HG03175 (cell line): ENCODE measurements around the gene KRTAP9-4.
"Not testable (repeated sequence)": the region's sequence is repeated elsewhere in the genome, so short reads cannot be mapped to it uniquely, and the experiment has no call there.

Experiments
- ATAC-seq: cut with Tn5 transposase; IDR thresholded peaks from one replicate; pipeline ENCODE4 v1.9.1; 2021; ENCODE audit warnings: mild to moderate bottlenecking, moderate library complexity; ENCODE audit not compliant: unreplicated experiment

The KRTAP9-4 gene

GRCh38 chr17:41264599-41264998, 15.1 kb downstream of the KRTAP9-4 start:
- ATAC-seq = no peak

DNA sequence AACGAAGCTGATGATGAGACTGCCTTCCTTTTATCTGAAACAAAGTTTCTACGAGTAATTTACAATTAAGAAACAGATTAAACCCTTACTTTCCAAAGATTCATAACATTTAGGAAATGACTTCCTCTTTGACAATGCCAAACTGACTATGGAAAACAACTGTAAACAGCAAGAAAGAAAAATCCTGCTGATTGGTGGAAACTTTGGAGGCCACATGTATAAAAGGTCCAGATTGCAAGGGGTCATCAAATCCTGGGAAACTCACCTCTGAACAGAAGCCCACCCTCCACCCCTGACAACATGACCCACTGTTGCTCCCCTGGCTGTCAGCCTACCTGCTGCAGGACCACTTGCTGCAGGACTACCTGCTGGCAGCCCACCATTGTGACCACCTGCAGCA, 15.6 kb downstream of the KRTAP9-4 start, which contains the start of gene KRTAP9-6:
Gene KRTAP9-6 (plus strand): TSS at position 301 of the 400 bp plus-strand sequence. CDS start 0 bp downstream, at position 301.
- no peak for ATAC-seq

DNA sequence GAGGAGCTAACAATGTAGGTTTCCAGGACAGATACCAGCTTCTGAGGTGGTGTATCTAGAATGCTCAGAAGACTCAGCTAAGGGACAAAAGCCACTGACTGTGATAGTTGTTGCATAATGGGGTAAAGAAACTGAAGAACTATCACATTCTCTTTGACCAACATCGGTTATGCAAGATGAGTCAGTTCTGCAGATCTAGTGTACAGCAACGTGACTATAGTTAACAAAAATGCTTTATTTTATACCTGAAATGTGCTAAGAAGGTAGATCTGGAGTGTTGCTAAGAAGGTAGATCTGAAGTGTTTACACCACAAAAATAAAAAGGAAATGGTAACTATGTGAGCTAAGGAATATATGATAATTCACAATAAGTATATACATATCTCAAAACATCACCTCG, 18.2 kb downstream of the KRTAP9-4 start:
- ATAC-seq = no peak

- not testable (repeated sequence) for ATAC-seq
Measured at GRCh38 chr17:41271323-41271722, 21.8 kb downstream of the KRTAP9-4 start.

DNA sequence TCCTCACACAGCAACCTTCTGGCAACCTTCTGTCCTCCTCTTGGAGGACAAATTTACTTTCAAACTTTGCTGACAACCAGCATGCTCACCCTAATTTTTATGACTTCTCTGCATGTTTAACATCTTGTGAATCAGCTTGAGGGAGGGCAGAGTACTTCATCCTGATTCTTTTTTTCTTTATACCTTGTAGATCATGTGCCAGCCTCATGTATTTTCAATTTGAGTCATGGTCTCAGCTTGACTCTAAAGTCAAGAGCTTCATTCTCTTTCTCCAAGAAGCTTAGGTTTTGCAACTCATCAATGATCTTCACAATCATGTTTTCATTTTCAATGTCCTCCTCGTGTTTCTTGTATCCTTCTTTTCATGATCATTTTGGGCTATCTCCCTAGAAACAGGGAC, 22.4 kb downstream of the KRTAP9-4 start:
- ATAC-seq = no peak

DNA sequence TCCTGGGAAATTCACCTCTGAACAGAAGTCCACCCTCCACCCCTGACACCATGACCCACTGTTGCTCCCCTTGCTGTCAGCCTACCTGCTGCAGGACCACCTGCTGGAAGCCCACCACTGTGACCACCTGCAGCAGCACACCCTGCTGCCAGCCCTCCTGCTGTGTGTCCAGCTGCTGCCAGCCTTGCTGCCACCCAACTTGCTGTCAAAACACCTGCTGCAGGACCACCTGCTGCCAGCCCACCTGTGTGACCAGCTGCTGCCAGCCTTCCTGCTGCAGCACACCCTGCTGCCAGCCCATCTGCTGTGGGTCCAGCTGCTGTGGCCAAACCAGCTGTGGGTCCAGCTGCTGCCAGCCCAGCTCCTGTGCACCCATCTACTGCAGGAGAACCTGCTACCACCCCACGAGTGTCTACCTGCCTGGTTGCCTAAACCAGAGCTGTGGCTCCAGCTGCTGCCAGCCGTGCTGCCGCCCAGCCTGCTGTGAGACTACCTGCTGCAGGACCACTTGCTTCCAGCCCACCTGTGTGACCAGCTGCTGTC, 26.2 kb downstream of the KRTAP9-4 start, which contains the start of gene KRTAP9-7:
Gene KRTAP9-7 (plus strand): TSS at position 51 of the 543 bp plus-strand sequence. CDS start 0 bp downstream, at position 51.
- ATAC-seq = not testable (repeated sequence)

DNA sequence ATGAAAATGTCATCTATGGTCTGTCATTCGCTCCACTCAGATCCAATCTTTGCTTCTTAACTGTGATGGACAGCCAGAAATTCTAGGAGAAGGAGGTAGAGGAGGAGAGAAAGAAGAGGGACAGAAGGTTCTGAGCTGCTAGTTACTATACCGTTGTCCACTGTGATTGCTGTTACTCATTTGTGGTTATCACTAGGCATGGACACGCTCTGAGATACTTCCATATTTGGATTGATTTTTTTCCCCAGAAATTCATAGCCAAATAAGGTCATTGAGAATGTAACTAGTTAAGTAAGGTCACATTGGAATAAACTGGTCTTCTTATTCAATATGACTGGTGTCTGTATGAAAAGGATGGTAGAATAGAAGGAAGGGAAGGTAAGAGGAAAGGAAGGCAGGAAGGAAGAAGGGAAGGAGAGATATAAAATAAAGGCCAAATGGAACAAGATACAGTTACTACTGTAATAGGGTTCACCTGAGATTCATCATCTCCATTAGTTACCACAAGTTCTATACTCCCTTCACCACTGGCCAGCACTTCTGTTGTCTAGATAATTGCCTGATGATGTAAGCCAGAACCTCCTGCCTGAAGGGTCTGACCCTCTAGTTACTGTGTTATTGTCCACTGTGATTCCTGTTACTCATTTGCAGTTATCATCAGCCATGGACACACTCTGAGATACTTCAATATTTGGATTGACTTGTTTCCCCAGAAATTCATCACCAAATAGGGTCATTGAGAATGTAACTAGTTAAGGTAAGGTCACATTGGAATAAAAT, 28.9 kb downstream of the KRTAP9-4 start:
- no peak for ATAC-seq

GRCh38 chr17:41284043-41284442, 34.6 kb downstream of the KRTAP9-4 start:
- no peak for ATAC-seq

GRCh38 chr17:41284546-41284945, 35.1 kb downstream of the KRTAP9-4 start:
- no peak for ATAC-seq

- ATAC-seq = no peak
Measured at GRCh38 chr17:41287050-41287449, 37.6 kb downstream of the KRTAP9-4 start.

DNA sequence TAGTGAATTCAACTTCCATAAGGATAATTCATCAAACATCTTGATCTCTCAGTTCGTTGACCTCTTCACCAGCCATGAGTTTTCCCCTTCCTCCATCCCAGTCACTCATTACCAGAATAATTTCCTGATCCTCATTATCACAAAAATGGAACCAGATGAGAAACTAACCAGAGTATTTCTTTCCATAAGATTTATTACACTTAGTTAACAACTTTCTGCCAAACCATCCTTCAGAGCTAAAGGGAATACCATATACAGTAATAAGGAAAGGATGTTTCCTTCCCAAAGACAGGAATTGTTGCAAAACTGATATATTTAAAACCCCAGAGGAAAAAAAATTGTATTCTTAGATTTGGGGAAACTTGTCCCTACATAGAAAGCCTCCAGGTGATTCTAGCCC, 44.5 kb downstream of the KRTAP9-4 start:
- no peak for ATAC-seq

- no peak for ATAC-seq
Measured at GRCh38 chr17:41296846-41297245, 47.4 kb downstream of the KRTAP9-4 start.

DNA sequence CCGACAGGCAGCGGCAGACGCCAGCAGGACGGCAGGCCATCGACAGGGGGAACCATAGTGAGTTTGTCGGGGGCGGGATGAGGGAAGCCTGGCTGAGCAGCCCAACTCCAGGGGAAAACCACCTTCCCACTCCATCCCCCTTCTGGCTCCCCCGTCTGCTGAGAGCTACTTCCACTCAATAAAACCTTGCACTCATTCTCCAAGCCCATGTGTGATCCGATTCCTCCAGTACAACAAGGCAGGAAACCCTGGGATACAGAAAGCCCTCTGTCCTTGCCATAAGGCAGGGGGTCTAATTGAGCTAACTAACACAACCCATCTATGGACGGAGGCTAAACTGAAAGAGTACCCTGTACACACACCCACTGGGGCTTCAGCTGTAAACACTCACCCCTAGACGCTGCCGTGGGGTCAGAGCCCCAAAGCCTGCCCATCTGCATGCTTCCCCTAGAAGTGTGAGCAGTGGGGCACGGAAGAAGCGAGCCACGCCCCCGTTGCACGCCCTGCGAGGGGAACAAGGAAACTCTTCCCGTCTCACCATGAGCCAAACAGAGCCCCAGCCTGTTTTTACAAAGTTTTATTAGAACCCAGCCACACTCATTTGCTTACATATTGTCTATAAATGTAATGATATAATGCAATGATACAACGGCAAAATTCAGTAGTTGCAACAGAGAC, 49.1 kb downstream of the KRTAP9-4 start:
- no peak for ATAC-seq
